Spleen (tissue), 11 donors: Measurements from ENCODE around the gene SURF2. TPM values are rescaled to one million over a fixed set of nuclear protein-coding genes. Genes with fewer than 3 reads are reported as not detected.

Experiments
- DNase-seq: peaks from one replicate; pipeline ENCODE4 v3.0.0-alpha.2; 2020
- H3K27ac ChIP-seq, 8 donors: fragments of 200-600 bp; sonication (generic) in 7 of 8; 1 replicate in 4 of 8; 2 replicates in 4 of 8; pipeline versions ENCODE4 v1.5.0 to v1.8.0; 2016 to 2021; ENCODE audit warnings: inconsistent platforms in 4 of 8, mild to moderate bottlenecking in 4 of 8, moderate library complexity in 1 of 8
- H3K27me3 ChIP-seq, 7 donors: fragments of 200-600 bp; sonication (generic) in 6 of 7; replicated peaks in 1 of 7; 1 replicate in 4 of 7; 2 replicates in 3 of 7; pipeline versions ENCODE4 v1.5.0 to v1.8.0; 2016 to 2021; ENCODE audit warnings: inconsistent platforms in 3 of 7, mild to moderate bottlenecking in 1 of 7
- H3K36me3 ChIP-seq, 6 donors: fragments of 200-600 bp; sonication (generic) in 5 of 6; 1 replicate in 4 of 6; 2 replicates in 2 of 6; pipeline versions ENCODE4 v1.5.0 to v1.8.0; 2016 to 2021; ENCODE audit warnings: inconsistent platforms in 2 of 6
- H3K4me1 ChIP-seq, 6 donors: fragments of 200-600 bp; sonication (generic) in 5 of 6; 1 replicate in 3 of 6; 2 replicates in 3 of 6; pipeline versions ENCODE4 v1.5.0 to v1.8.0; 2016 to 2021; ENCODE audit warnings: inconsistent platforms in 3 of 6
- H3K4me3 ChIP-seq, 8 donors: fragments of 200-600 bp; sonication (generic) in 7 of 8; 1 replicate in 4 of 8; 2 replicates in 4 of 8; pipeline versions ENCODE4 v1.5.0 to v1.8.0; 2016 to 2021; ENCODE audit warnings: inconsistent platforms in 4 of 8, mild to moderate bottlenecking in 4 of 8, moderate library complexity in 2 of 8
- H3K9me3 ChIP-seq, 8 donors: fragments of 200-600 bp; sonication (generic) in 7 of 8; 1 replicate in 4 of 8; 2 replicates in 4 of 8; pipeline versions ENCODE4 v1.5.0 to v1.8.0; 2016 to 2021; ENCODE audit warnings: inconsistent platforms in 4 of 8
- CTCF ChIP-seq, 11 experiments: fragments of 200-600 bp in 7 of 11; fragments of 450-650 bp in 4 of 11; sonication (generic) in 4 of 11; IDR thresholded peaks in 8 of 11; conservative IDR thresholded peaks in 3 of 11; 1 replicate in 7 of 11; 2 replicates in 4 of 11; pipeline versions ENCODE4 v1.4.0 to v1.8.0; 2016 to 2021; ENCODE audit warnings: antibody characterized with exemption in 11 of 11, inconsistent platforms in 4 of 11, mild to moderate bottlenecking in 1 of 11
- POLR2A ChIP-seq, 3 donors: fragments of 450-650 bp; IDR thresholded peaks; one replicate each; pipeline ENCODE4 v1.5.1; 2017; ENCODE audit warnings: antibody characterized with exemption in 3 of 3, mild to moderate bottlenecking in 1 of 3
- POLR2AphosphoS5 ChIP-seq, 3 donors: sonication (generic); formaldehyde crosslinking; IDR thresholded peaks; one replicate each; pipeline ENCODE4 v1.5.1; 2017; ENCODE audit warnings: antibody characterized with exemption in 3 of 3
- WGBS, 5 donors: extraction: QIAGEN DNeasy Blood & Tissue Kit in 3 of 5; methylation state at CpG; one replicate each; pipeline versions ENCODE4 v1.1.5 to v1.1.7; 2013 to 2018; 5-methylcytosine and 5-hydroxymethylcytosine counted together
- intact Hi-C: fragments of 100-400 bp; cut with DNase I; formaldehyde crosslinking; loops from one replicate; pipeline ENCODE4 v1.15.0; 2023; ENCODE audit warnings: low total_unique reads
- polyA plus RNA-seq, 3 donors: library from polyadenylated mRNA; stranded (reverse); fragments of 200-250 nt; gene quantifications; one replicate each; pipeline ENCODE4 v1.2.1, GENCODE V29; 2013
- total RNA-seq, 7 donors: library from RNA; depleted of rRNA in 3 of 7; stranded (reverse); fragments of >200 nt in 3 of 7; fragmentation: NEBNext Ultra II Directional in 4 of 7; extraction: Animal tissue kit (Norgen Biotek cat#: 25700) in 4 of 7; gene quantifications; one replicate each; pipeline versions ENCODE4 v1.1.0 to v1.2.1, GENCODE V29; 2016 to 2021
- donor health status: healthy with polysubstance abuse.
- donor health status: DM: no; HTN: no; CAD: no; lungs with moderate emphysema.
- donor health status: DM: no; HTN: no; CAD: no.
- donor health status: Bipolar disorder and iron deficiency.
- donor health status: healthy.
- donor health status: DM: no; HTN: no; CAD: no.
- donor health status: DM: yes; HTN: yes; CAD: no.

The SURF2 gene
- total and polyA plus RNA-seq, 10 donors: 6.5 to 32.6 (median 13.9) TPM

- H3K27ac ChIP-seq: peak overlapping the region in 1 of 8 donors; percentile 6
- WGBS, 5 donors: 93 to 100% (median 97%) methylated on average over 3 of the region's 3 CpGs
Observed at GRCh38 chr9:133351526-133351907, 4.8 kb upstream of the SURF2 start.

GRCh38 chr9:133351908-133352634 lies 4.3 kb upstream of the SURF2 start:
- intact Hi-C loops: no loop called here
- DNase-seq: no peak
- H3K27ac ChIP-seq: peak overlapping the region in 1 of 8 donors; percentile 6
- no peaks in the 10 kb centered on the region for H3K9me3 ChIP-seq
- no peak overlapping the region for H3K4me3 ChIP-seq
- peaks cover 26 to 83% (median 48%) of the 10 kb centered on the region in 6 donors for H3K4me1 ChIP-seq
- whole genome bisulfite sequencing, 5 donors: 76 to 83% (median 79%) methylated on average over 14 of the region's 14 CpGs
- TF ChIP-seq CTCF (IDR thresholded peaks at IDR 0.05 in 8 of 11, conservative IDR thresholded peaks at IDR 0.05 in 3 of 11) (peak in 9 of 11 experiments; percentile 20 to 59 (median 41)), POLR2AphosphoS5 (IDR thresholded peaks at IDR 0.05) (peak in 2 of 3 donors; percentile 32 to 55), POLR2A (IDR thresholded peaks at IDR 0.05) (no peak)
- peaks cover 8 to 60% (median 50%) of the 10 kb centered on the region in 6 donors for H3K36me3 ChIP-seq
- no peaks in the 10 kb centered on the region for H3K27me3 ChIP-seq

More at GRCh38 chr9:133351526-133351907, 4.8 kb upstream of the SURF2 start:
- Histone ChIP-seq H3K36me3 (peaks cover 8 to 60% (median 50%) of the 10 kb centered on the region in 6 donors), H3K27me3 (no peaks in the 10 kb centered on the region), H3K4me1 (peaks cover 29 to 84% (median 50%) of the 10 kb centered on the region in 6 donors), H3K9me3 (no peaks in the 10 kb centered on the region), H3K4me3 (no peak overlapping the region)
- intact Hi-C loops: no loop called here
- DNase-seq: no peak
- no peak for TF ChIP-seq CTCF (IDR thresholded peaks at IDR 0.05 in 8 of 11, conservative IDR thresholded peaks at IDR 0.05 in 3 of 11)
- TF ChIP-seq POLR2A (IDR thresholded peaks at IDR 0.05): no peak
- no peak for TF ChIP-seq POLR2AphosphoS5 (IDR thresholded peaks at IDR 0.05)

- Histone ChIP-seq H3K4me3 (no peak overlapping the region), H3K9me3 (no peaks in the 10 kb centered on the region), H3K4me1 (peaks cover 30 to 86% (median 52%) of the 10 kb centered on the region in 6 donors), H3K27me3 (no peaks in the 10 kb centered on the region), H3K27ac (no peak overlapping the region), H3K36me3 (peaks cover 8 to 62% (median 50%) of the 10 kb centered on the region in 6 donors)
- WGBS, 5 donors: 68 to 83% (median 77%) methylated on average over 8 of the region's 8 CpGs
- TF ChIP-seq CTCF (IDR thresholded peaks at IDR 0.05 in 8 of 11, conservative IDR thresholded peaks at IDR 0.05 in 3 of 11) (no peak), POLR2AphosphoS5 (IDR thresholded peaks at IDR 0.05) (peak in 2 of 3 donors; percentile 1 to 38), POLR2A (IDR thresholded peaks at IDR 0.05) (no peak)
- intact Hi-C loops: no loop called here
- DNase-seq: no peak
Observed at GRCh38 chr9:133352635-133353340, 3.6 kb upstream of the SURF2 start.

- TF ChIP-seq CTCF (IDR thresholded peaks at IDR 0.05 in 8 of 11, conservative IDR thresholded peaks at IDR 0.05 in 3 of 11): no peak
- TF ChIP-seq POLR2A (IDR thresholded peaks at IDR 0.05): no peak
- TF ChIP-seq POLR2AphosphoS5 (IDR thresholded peaks at IDR 0.05): peak; percentile 18 to 57 (median 20)
- no peak overlapping the region for H3K4me3 ChIP-seq
- no peaks in the 10 kb centered on the region for H3K9me3 ChIP-seq
- H3K4me1 ChIP-seq: peaks cover 30 to 90% (median 58%) of the 10 kb centered on the region in 6 donors
- 78 to 96% (median 87%) methylated on average over 5 of the region's 5 CpGs for WGBS, 5 donors
- no peak overlapping the region for H3K27ac ChIP-seq
- no peak for DNase-seq
- H3K27me3 ChIP-seq: no peaks in the 10 kb centered on the region
- intact Hi-C loops: no loop called here
- H3K36me3 ChIP-seq: peaks cover 8 to 69% (median 50%) of the 10 kb centered on the region in 6 donors
Observed at GRCh38 chr9:133353548-133353947, 2.8 kb upstream of the SURF2 start.
